Measurements from ENCODE around the gene LRRC75A. TPM values are rescaled to one million over a fixed set of nuclear protein-coding genes. Genes with fewer than 3 reads are reported as not detected.

The LRRC75A gene
- total and polyA plus RNA-seq, 2 donors (not counting 1 experiment from before 2014, with no cell fraction given): 2.0 to 3.4 TPM

- H3K27ac ChIP-seq (ENCODE audit: low read length in 2 of 2): no peak overlapping the region
Measured at GRCh38 chr17:16442594-16443510, 49.1 kb downstream of the LRRC75A start.

More at GRCh38 chr17:16442594-16443510, 49.1 kb downstream of the LRRC75A start:
- H3K4me1 ChIP-seq (ENCODE audit: control insufficient read depth in 2 of 2, insufficient read depth in 2 of 2, low read length in 2 of 2): peaks cover 16 to 26% of the 10 kb centered on the region in 2 donors
- H3K27me3 Mint-ChIP-seq: no peaks in the 10 kb centered on the region
- H3K4me3 Mint-ChIP-seq: no peak overlapping the region
- CTCF ChIA-PET: interaction anchor here (1.1 kb wide), 1 partner anchor 79 kb away, joined by 3 read pairs; no protein-coding TSS in a partner anchor
- POLR2A ChIA-PET: no interaction called here
- intact Hi-C loops (cut with micrococcal nuclease): no loop called here
- H3K4me1 Mint-ChIP-seq: peaks cover 36% of the 10 kb centered on the region
- H3K9me3 ChIP-seq (ENCODE audit: control extremely low read depth in 1 of 3, control insufficient read depth in 2 of 3, insufficient read depth in 1 of 3, low read length in 2 of 3): no peaks in the 10 kb centered on the region
- ATAC-seq (ENCODE audit: low read depth) (no peak), DNase-seq (no peak)
- H2AFZ ChIP-seq (ENCODE audit: insufficient read depth, low read depth, low read length, poor library complexity, severe bottlenecking): no peak overlapping the region
- H3K36me3 ChIP-seq (replicated peaks in 1 of 2; ENCODE audit: control extremely low read depth in 1 of 2, control insufficient read depth in 1 of 2, extremely low read depth in 1 of 2, insufficient read depth in 2 of 2, low read length in 1 of 2): peaks cover 8 to 46% of the 10 kb centered on the region in 2 experiments
- peak overlapping the region; percentile 15 for H3K27ac Mint-ChIP-seq
- H4K20me1 ChIP-seq (ENCODE audit: control insufficient read depth, insufficient read depth, low read length, poor library complexity, severe bottlenecking): peaks cover 51% of the 10 kb centered on the region
- TF ChIP-seq CTCF (IDR thresholded peaks at IDR 0.05) (no peak), EZH2 (IDR thresholded peaks at IDR 0.05; ENCODE audit: borderline replicate concordance, insufficient read depth, low read depth, low read length, poor library complexity, severe bottlenecking) (no peak)
- H3K9ac ChIP-seq (ENCODE audit: low read length): no peak overlapping the region
- H3K4me2 ChIP-seq (replicated peaks; ENCODE audit: low read depth, low read length, poor library complexity, severe bottlenecking): no peak overlapping the region
- no peaks in the 10 kb centered on the region for H3K9me3 Mint-ChIP-seq (ENCODE audit: insufficient read depth)
- H3K4me3 ChIP-seq (ENCODE audit: control extremely low read depth in 1 of 5, extremely low read depth in 1 of 5, insufficient read depth in 1 of 5, low read depth in 2 of 5, low read length in 4 of 5): no peak overlapping the region
- no peaks in the 10 kb centered on the region for H3K27me3 ChIP-seq (replicated peaks in 1 of 4; ENCODE audit: control extremely low read depth in 1 of 4, control insufficient read depth in 3 of 4, insufficient read depth in 4 of 4, low read length in 3 of 4)
- peaks cover 48% of the 10 kb centered on the region for H3K79me2 ChIP-seq (ENCODE audit: control insufficient read depth, insufficient read depth, low read length)
- WGBS (ENCODE audit: insufficient coverage): 84% methylated on average over 4 of the region's 7 CpGs

Data from B cell (primary cell).